Stimulated activated CD8-positive, alpha-beta memory T cell treated with anti-CD3 and anti-CD28 coated beads, Interleukin-4, amount 100 ng/mL, for 24 hours (primary cell): Measurements from ENCODE around the gene CTTNBP2NL.

Experiments
- DNase-seq: peaks from one replicate; pipeline ENCODE4 v3.0.0-alpha.2; 2020; ENCODE audit warnings: low read depth

Gene CTTNBP2NL

DNA sequence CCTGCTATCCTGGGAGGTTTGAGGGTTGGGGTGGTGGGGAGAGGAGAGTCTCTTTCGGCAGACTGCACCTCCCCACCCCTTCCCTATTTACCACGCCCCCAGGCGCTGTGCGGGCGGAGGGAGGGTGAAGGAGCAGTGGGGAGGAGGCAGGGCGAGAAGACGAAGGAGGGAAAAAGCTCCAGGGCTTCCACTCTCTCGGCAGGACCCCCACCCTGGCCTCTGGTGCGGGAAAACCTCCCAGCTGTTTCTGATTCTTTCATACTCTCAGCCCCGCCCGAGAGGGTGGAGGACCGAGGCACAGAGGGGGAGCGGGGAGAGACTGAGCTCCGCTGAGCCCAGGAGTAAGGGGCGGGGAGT is 111.9 kb downstream of the CTTNBP2NL start:
- no peak for DNase-seq

- DNase-seq: peak; percentile 17
Measured at GRCh38 chr1:112508278-112509004, 112.4 kb downstream of the CTTNBP2NL start, which contains the start of gene WNT2B. TSS of gene WNT2B (plus strand) at chr1:112508965. CDS start at chr1:112509263, 298 bp downstream.

DNA sequence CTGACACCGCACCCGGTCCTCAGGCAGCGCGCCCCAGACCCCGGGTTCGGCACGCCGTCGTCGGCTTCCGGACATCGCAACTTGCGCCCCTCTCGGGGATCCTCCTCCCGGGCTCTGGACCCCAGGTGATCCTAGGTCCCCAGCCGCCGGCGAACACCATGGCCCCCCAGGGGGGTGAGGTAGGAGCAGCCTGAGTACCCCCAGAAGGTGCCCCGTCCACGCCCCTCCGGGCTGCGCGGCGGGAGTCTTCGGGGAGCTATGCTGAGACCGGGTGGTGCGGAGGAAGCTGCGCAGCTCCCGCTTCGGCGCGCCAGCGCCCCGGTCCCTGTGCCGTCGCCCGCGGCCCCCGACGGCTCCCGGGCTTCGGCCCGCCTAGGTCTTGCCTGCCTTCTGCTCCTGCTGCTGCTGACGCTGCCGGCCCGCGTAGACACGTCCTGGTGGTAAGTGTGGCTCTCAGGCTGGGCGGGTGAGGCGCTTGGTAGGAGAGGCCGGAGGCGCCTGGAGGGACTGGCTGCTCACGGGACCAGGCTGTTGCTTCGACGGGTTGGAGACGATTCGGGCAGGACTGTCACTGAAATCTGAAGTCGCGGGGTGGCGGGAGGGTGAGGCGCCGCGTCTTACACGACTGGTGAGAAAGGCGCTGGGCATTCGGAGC is 113.1 kb downstream of the CTTNBP2NL start:
- DNase-seq: no peak

DNA sequence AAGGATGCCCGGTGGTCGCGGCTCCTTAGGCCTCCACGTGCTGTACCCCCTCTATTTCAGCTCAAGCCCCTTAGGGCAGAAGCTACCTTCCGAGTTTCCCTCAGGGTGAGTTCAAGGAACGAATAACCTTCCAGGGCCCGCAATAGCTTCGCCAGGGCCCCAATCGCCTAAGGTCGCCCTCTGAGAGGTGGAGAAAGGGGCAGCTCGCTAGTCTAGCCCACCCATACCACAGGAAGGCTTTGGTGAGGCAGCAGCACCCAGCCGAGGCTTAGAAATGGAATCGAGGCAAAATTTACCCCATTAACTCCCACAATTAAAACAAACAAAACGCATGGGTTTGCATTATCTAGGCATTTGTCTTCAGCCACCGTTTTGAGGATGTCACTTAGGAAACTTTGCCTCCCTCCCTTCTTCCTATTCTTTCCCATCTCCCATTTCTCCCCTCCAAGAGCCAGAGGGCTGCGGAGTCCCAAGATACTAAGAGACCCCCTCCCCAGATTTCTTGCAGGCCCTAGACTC is 113.7 kb downstream of the CTTNBP2NL start:
- DNase-seq: no peak

GRCh38 chr1:112510340-112510739 is 114.3 kb downstream of the CTTNBP2NL start:
- DNase-seq: no peak
